ENCODE results near the gene EGFL8. TPM values are rescaled to one million over a fixed set of nuclear protein-coding genes. Genes with fewer than 3 reads are reported as not detected.
"Not testable (repeated sequence)": the region's sequence is repeated elsewhere in the genome, so short reads cannot be mapped to it uniquely, and the experiment has no call there.

EGFL8 gene
- total RNA-seq, 1 donor from 2014 or later, result 7.7 TPM

DNA sequence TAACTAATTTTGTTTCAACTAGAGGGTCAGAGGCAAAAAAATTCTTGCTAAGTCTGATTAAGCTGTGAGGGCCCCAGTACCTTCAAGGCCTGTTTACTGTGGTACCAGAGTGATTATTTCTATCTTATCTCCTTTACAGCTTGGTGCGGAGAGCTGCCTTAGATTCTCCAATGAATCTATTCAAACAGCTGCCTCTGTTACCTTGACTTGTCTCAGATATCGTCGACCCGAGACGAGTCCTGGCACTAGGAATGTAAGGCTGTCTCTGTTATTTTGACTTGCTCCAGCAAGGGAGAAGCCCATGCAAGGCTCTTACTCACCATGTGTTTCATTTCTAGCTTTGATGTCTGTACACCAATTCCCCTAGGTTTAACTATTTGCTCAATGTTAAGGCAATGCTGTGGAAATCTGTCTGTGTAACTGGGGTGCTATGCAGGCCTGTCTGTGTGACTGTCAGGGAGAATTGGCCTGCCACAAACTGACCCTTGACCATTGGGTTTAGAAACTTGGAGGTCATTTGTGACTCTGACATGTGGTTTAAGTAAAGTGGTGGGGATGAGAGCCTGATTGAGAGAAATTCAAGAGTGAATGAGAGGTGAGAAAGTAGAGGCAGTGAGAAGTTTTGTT is 23.9 kb upstream of the EGFL8 start:
- ATAC-seq (no peak), DNase-seq (no peak)
- intact Hi-C loops (cut with micrococcal nuclease), result no loop called here

DNA sequence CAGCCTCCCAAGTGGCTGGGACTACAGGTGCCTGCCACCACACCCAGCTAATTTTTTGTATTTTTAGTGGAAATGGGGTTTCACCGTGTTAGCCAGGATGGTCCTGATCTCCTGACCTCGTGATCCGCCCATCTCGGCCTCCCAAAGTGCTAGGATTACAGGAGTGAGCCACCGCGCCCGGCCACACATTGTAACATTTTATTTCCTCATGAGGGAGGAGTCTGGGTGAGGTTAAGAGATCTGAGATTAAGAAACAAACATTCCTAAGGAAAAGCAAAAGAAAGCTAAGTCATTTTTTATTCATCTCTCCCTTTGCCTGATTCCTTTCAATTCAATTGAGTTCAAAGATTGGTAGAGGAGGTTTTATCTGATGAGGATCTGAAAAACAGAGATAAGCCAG is 20.2 kb upstream of the EGFL8 start:
- DNase-seq; intact Hi-C loops (cut with micrococcal nuclease); ATAC-seq: not testable (repeated sequence)

DNA sequence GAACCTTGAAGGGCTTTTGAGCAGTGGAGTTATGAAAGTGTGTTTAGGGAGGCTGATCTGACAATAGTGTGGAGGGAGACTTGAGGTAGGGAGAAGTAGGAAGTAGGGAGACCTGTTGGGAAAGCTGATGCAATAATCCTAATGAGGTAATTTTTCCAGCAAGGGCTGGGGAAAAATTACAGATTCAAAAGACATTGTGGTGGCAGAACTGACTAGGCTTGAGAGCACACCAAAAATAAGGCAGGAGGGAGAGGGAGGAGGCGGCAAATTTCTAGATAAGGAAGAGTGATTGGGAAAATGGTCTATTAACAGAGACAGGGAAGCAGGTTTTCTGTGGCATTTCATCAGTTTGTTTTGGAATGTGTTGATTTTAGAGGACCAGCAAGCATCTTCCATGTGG is 18.1 kb upstream of the EGFL8 start:
- DNase-seq (no peak), ATAC-seq (no peak)
- intact Hi-C loops (cut with micrococcal nuclease), result no loop called here

DNA sequence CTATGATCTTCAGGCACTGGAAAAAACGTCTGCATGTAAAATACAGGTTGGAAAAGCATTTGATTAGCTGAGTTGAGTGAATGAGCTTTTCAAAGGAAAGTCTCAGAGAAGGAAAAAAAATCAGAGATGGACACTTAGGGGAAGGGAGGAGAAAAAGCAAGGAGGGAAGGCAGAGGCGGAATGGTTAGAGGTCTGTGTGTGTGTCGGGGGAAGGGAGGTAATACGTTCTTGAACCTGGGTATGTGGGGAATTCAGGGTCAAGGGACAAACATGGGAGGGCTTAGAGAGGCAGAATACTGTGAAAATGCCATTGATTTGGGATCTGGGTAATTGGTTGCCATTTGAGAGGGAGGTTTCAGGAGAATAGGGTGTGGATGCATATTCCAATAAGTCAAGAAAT is 17.7 kb upstream of the EGFL8 start:
- ATAC-seq (no peak), DNase-seq (no peak)
- intact Hi-C loops (cut with micrococcal nuclease), result no loop called here

DNA sequence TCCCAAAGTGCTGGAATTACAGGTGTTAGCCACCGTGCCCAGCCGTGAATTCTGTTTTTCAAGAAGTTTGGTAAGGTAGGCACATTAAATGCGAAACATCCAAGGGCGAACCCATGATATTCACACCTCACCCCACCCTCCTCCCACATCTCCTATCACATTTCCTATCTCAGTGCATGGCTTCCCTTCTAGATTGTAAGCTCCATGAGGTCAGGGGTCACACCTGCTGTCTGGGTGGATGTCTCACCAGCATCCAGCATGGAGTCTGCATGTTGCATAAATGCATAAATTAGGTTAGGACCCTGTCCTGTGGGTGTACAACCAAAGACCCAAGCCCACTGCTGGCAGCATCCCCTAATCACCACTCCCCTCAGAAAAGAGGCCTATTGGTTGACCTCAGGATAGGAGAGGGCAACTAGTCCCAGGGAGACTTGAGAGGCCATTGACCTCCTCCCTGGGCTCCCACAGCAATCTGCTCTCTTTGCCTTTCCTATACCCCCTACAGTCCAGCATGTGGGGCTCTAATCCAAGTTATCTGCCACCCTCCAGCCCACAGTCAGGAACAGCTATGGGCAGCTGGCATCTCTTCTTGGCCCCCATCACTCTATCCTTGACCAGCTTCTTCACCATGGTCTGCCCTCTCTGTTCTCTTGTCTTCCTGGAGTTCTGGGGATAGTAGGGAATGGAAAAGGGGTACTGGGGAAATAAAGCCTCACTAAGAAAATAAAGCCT is 16.8 kb upstream of the EGFL8 start:
- ATAC-seq, result no peak
- intact Hi-C loops (cut with micrococcal nuclease), result no loop called here
- DNase-seq, result no peak

DNA sequence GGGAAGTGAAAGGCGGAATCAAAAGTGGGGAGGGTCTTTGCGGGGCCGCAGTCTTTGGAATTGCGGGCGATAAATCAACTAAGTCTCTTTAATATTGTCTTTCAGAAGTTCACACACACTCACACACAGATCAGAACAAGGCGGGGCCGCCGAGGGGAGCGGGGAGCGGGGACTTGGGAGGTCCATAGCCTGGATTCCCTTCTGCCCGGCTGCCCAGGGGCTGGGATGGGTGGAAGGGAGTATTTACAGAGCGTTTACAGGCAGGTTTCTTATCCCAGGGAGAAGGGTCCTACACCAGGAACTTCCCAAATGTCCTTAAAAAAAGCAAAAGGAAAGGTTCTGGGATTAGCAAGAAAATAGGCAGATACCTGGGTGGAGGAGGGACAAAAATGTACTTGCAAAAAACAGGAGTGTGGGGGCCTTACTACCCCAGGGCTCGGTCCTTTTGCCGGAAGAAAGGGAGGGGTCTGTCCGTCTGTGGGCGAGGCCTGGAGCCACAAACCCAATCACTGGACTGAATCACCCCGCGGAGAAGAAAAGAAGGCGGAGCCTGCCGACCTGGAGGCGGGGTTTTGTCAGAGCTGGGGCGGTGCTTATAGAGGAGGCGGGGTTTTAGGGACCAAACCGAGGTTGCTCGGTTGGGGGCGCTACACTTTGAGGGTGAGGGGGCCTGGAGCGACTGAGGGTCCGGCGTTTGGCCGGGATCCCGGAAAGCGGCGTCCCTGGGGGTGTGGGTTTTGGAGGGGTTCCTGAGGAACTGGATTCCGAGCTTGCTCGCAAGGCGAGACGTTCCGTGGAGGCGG is 15.9 kb upstream of the EGFL8 start:
- intact Hi-C loops (cut with micrococcal nuclease), result no loop called here
- DNase-seq (peak; percentile 76), ATAC-seq (peak; percentile 39)

DNA sequence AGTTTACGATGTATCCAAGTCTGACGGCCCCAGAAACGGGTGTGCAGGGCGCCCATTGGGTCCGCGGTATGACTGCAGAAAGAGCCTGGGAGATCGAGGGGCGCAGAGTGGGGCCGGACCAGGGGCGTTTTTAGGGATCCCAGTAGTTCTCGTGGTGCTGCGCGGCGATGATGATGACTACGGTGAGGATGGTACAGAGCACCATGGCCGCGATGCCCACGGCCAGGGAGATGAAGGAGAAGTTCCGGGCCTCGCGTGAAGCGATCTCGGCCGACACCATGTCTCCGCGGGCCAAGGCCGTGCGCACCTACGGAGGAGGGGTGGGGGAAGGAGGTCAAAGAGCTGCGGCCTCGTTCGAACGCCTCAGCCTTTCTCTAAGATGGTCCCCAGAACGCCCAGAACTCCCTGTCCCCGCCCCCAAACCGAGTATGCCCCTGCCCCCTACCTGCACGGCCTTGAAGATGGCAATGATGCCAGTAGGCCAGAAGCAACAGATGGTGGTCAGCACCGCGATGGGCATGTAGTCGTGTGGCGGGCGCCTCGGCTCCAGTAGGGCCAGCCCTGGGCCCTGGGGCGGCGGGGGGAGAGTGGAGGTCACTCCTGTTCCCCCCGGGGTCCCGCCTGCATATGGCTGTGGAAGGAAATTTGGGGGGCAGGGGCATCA is 15.2 kb upstream of the EGFL8 start:
- no peak for ATAC-seq
- no peak for DNase-seq
- intact Hi-C loops (cut with micrococcal nuclease), result no loop called here

DNA sequence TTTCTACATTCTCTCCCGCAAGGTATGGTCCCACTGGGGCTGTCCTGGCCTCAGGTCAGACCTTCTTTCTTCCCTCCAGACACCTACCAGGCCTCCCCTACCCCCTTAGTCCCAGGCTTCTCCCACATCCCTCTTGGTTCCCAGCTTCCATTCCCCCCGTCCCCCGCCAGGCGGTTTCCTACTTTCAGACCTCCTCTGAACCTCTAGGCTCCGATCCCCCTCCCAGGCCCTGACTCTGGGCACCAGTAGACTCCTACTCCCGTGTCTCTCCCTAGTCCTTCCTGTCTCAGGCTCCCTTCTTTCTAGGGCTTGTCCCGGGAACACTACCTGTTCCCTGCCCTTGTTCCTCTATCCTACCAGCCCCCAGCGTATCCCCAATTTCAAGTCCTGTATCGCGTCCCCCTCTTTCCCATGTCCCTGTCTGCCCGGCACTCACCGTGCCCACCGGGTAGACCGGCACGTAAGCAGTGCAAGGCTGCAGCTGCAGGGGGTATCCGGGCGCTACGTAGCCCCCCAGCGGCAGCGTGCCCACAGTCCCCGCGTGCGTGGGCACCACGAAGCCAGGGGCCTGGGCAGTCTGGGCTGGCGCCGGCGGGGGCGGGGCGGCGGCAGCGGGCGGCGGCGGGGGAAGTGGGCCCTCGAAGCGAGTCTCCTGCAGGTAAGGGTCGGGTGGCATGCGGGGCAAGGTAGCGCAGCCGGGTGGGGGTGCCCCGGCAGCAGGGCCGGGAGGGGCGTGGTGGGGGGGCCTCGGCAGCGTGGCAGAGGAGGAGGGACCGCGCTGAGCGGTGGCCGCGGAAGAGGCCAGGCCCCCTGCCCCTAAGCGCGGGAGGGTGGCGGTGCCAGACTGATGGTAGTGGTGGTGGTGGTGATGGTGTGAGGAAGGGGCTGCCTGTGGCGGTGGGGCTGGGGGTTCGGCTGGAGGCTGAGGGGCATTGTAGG is 14.2 kb upstream of the EGFL8 start:
- intact Hi-C loops (cut with micrococcal nuclease), result no loop called here
- ATAC-seq (no peak), DNase-seq (no peak)

DNA sequence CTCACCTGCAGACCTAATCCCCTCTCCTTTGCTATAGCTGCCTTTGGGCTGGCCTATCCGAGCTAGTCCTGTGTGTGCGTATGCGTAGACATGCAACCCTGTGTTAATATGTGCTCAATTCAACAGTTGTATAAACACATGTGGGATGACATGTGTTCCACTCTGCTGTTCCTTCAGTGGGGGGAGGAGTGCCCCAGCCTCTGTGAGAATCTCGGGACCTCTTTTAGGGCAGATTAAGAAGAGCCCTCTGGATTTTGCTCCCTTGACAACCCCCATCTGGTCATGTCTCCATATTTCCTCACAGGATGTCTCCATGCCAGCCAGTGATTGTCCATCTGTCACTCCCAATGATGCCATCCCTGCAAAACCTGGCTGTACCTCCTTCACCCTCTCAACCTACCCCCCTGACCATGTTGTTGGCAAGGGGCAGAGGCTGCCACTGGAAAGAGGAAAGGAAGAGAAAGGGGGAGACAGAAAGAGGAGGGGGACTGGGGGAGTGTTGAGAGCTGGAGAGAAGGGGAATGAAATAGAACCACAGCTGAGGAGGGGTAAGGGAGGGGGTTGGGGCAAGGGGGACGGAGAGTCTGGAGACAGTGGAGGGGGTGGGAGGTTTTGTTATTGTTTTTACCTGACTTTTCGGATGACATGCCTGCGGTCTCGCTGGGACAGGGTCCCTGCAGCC is 13.1 kb upstream of the EGFL8 start:
- intact Hi-C loops (cut with micrococcal nuclease), result no loop called here
- ATAC-seq, result no peak
- no peak for DNase-seq

DNA sequence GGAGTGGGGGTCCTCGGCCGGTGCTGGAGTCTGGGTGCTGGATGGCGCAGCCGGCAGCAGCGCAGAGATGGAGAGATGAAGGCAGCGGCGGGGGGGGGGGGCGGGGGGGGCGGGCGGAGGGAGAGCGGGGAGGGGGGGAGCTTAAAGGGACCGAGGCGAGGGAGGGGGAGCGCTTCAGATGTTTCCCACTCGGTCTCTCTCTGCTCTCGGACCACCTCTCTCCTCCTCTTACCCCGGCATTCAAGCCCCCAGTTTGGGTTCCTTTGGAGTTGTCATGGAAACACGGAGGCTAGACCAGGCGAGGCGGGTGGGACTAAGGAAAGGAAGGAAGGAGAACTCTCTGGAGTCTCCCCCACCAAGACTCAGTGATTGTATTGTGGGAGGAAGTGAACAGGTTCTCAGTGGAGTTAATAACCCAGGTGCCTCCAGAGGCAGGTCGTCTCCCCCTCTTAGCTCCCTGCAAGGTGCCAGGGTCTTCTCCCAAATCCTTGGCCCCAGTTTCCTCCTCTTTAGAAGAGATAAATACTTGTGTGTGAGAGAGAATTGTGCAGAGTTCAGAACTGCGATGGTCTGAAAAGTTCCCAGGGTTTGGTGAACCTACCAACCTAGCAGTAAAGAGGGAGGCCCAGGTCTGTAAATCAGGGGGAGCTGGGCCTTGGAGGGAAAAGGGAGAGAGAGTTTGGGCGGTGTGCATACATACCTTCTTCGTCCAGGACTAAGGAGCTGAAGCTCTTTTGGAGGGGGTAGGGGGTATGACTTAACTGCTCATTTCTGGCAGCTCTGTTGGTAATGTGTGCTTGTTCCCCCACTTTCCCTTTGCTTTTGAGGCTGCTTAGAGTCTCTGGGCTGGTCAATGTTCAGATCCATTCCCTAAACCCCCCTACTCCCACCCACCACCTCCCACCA is 12.3 kb upstream of the EGFL8 start, which contains the start of gene PRRT1:
Gene PRRT1 (minus strand): TSS at position 77 of the 906 bp plus-strand sequence. CDS start 112 bp downstream, outside the sequence.
- ATAC-seq (no peak), DNase-seq (no peak)
- intact Hi-C loops (cut with micrococcal nuclease), result no loop called here

DNA sequence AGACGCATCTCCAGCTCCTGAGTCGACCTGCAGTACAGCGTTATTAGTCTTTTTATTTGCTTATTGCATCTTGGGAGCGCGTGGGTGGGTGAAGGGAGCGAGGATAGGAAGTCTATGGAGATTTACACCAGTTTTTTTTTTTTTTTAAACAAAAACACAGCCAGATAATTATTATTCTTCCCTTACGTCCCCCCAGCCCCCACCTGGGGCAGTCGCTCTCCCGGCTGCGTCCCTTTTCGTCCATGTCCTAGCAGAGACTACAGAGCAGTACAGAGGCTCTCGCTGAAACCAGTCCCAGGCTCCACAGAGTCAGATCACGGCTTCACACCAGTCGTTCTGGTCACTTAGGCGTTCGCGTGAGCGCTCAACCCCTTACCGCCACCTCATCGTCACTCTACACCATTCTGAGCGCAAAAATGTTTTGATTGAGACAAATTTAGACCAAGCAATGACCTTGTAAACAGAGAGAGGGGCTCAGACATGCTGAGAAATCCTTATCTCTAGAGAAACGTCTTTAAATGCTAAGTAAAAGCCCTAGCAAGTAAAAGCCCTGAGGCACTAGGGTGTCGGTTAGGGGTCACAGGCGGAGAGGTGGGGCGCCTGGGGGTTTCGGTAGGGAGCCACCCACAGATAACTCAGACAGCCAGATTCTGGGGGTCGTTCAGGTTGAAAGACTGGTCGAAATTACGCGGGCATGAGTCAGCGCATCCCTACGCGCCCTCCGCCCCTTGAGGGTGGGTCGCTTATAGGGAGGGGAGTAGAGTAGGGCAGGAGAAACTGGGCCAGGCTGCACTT is 11.4 kb upstream of the EGFL8 start:
- ATAC-seq (peak; percentile 35), DNase-seq (peak; percentile 46)
- intact Hi-C loops (cut with micrococcal nuclease), result no loop called here

DNA sequence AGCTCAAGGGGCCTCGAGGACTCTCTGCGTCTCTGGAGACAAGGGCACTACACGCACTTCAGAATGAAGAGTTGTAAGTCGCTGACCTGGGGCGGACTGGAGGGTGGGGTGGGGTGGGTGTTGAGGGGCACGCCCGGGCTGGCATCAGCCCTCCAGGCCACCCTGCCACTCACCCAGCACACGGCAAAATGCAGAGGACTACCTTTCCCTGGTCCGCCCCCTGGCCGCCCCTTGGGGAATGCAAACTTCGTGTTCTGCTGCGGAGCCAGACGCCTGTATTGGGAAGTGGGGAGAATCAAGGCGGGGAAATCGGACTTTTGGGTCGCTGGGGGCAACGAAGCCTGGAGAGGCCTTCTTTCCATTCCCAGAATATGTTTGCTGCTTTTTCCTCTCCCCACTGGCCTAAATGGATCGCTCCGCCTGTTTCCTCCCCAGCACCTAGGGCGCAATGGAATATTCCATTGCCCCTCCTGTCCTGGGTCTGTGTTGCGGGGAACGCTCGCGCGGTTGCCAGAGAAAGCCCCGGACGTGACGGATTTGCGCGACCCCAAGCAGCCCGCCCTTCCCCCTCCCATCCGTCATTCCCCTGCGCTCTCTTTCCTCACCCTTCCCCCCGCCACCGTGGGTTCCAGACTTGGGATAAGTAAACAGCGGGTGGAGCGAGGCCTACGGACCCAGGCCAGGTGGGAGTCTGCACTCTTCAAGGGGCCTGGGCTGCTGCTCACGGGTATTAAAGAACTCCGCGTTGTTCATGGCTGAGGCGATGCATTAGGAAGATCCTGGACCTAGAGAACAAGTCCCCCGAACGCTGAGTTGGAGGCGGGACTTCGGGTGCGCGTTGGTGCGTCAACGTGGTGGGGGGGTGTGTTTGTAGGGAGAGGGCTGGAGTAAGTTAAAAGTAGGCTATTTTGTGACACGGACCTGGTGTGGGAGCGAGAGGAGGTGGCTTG is 10.6 kb upstream of the EGFL8 start, which contains the start of gene PPT2:
Gene PPT2 (plus strand): TSS at position 578 of the 950 bp plus-strand sequence. CDS start 454 bp downstream, outside the sequence.
- peak; percentile 91 for ATAC-seq
- DNase-seq, result peak; percentile 92
- intact Hi-C loops (cut with micrococcal nuclease), result no loop called here

DNA sequence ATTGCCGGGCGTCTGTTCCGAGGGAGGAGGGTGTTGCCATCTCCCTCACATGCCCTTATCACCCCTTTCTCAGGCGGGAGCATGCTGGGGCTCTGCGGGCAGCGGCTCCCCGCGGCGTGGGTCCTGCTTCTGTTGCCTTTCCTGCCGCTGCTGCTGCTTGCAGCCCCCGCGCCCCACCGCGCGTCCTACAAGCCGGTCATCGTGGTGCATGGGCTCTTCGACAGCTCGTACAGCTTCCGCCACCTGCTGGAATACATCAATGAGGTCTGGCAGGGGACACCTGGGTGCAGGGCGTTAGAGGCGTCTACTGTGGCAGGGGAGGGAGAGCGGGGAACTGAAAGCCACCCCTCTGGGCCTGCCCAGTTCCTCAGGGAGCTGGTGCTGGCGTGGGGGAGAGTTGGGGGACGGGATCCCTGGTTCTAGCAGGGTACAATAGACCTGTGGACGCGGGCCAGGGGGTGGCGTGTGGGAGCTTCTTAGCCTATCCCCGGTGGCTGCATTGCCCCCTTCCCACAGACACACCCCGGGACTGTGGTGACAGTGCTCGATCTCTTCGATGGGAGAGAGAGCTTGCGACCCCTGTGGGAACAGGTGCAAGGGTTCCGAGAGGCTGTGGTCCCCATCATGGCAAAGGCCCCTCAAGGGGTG is 9.8 kb upstream of the EGFL8 start:
- ATAC-seq (peak; percentile 70), DNase-seq (peak; percentile 75)
- intact Hi-C loops (cut with micrococcal nuclease), result no loop called here

DNA sequence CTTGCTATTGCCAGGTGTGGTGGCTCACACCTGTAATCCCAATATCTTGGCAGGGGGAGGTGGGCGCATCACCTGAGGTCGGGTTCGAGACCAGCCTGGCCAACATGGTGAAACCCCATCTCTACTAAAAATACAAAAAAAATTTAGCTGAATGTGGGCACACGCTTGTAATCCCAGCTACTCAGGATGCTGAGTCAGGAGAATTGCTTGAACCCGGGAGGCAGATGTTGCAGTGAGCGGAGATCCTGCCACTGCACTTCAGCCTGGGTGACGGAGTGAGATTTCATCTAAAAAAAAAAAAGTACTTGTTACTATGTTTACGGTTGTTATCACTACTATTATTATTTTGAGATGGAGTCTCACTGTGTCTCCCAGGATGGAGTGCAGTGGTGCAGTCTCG is 7.5 kb upstream of the EGFL8 start:
- DNase-seq, result no peak
- ATAC-seq, result no peak
- intact Hi-C loops (cut with micrococcal nuclease), result no loop called here

DNA sequence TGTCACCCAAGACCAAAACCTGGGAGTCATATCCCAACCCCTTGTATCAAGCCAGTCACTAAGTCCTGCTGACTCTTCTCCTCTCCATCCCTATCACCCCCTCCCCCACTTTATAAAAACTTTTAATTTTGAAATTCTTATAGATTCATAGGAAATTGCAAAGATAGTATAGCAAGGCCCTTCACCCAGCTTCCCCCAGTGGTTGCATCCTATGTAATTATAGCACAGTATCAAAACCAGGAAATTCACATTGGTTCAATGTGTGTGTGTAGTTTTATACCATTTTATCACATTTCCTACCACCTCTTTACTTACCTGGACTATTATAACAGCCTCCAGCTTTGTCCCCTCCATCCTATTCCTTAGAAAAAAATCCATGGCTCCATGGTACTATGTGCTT is 6.3 kb upstream of the EGFL8 start:
- intact Hi-C loops (cut with micrococcal nuclease), result no loop called here
- no peak for ATAC-seq
- DNase-seq, result no peak

Measured in left ventricle myocardium superior (tissue), 1 donor.